GM19397 (cell line): Measurements from ENCODE around the gene POLG.

ENCODE experiments used
- ATAC-seq: cut with Tn5 transposase; IDR thresholded peaks from one replicate; pipeline ENCODE4 v1.9.1; 2021; ENCODE audit warnings: mild to moderate bottlenecking, moderate library complexity; ENCODE audit not compliant: unreplicated experiment

POLG gene

GRCh38 chr15:89334510-89335297 lies at the start of gene POLG:
Gene POLG, minus strand, starts transcription at chr15:89334824. Its CDS starts 1,070 bp downstream, at chr15:89333754.
- ATAC-seq: peak; percentile 91

GRCh38 chr15:89384176-89384604 lies 49.6 kb upstream of the POLG start:
- no peak for ATAC-seq

GRCh38 chr15:89383365-89384175 lies 48.9 kb upstream of the POLG start:
- no peak for ATAC-seq

GRCh38 chr15:89381888-89382686 lies 47.5 kb upstream of the POLG start:
- no peak for ATAC-seq

GRCh38 chr15:89381331-89381730 lies 46.7 kb upstream of the POLG start:
- ATAC-seq: no peak

- no peak for ATAC-seq
Measured at GRCh38 chr15:89379818-89380217, 45.2 kb upstream of the POLG start.

- no peak for ATAC-seq
Measured at GRCh38 chr15:89379251-89379695, 44.6 kb upstream of the POLG start.

GRCh38 chr15:89378296-89379151 lies 43.9 kb upstream of the POLG start:
- no peak for ATAC-seq

- ATAC-seq: no peak
Measured at GRCh38 chr15:89377842-89378295, 43.2 kb upstream of the POLG start.

GRCh38 chr15:89377024-89377841 lies 42.6 kb upstream of the POLG start:
- no peak for ATAC-seq

- ATAC-seq: no peak
Measured at GRCh38 chr15:89376388-89376787, 41.8 kb upstream of the POLG start.

GRCh38 chr15:89375093-89376005 lies 40.7 kb upstream of the POLG start:
- ATAC-seq: no peak

GRCh38 chr15:89374086-89374981 lies 39.7 kb upstream of the POLG start:
- no peak for ATAC-seq

- no peak for ATAC-seq
Measured at GRCh38 chr15:89372069-89372935, 37.7 kb upstream of the POLG start.

- ATAC-seq: no peak
Measured at GRCh38 chr15:89371228-89372044, 36.8 kb upstream of the POLG start.

GRCh38 chr15:89370978-89371227 lies 36.3 kb upstream of the POLG start:
- no peak for ATAC-seq
